Endometrial microvascular endothelial cells (primary cell): ENCODE measurements around the gene OXSR1. TPM values are rescaled to one million over a fixed set of nuclear protein-coding genes. Genes with fewer than 3 reads are reported as not detected.

Experiments
- in situ Hi-C: cut with HindIII; loops from 2 replicates; pipeline ENCODE4 v1.10.0; 2017; ENCODE audit warnings: low sequenced_read_pairs, low pct_unique_long_range_greater_than_20kb; ENCODE audit errors: inconsistent ontology term
- total RNA-seq: library from RNA; depleted of rRNA; stranded (reverse); fragments of >200 nt; gene quantifications from one replicate; pipeline ENCODE4 v1.2.3, GENCODE V29; 2015; ENCODE audit errors: inconsistent ontology term

Gene OXSR1
- total RNA-seq, 1 donor from 2014 or later = 31.7 TPM

- in situ Hi-C loops = loop anchor here (25.0 kb wide), 1 partner anchor 111 kb away; no protein-coding TSS in a partner anchor
These were observed 39.0 kb upstream of the OXSR1 start for GRCh38 chr3:38126121-38126892.

- in situ Hi-C loops = loop anchor here (25.0 kb wide), 1 partner anchor 110 kb away; no protein-coding TSS in a partner anchor
These were observed 37.6 kb upstream of the OXSR1 start for GRCh38 chr3:38127611-38128302.

- in situ Hi-C loops = loop anchor here (25.0 kb wide), 1 partner anchor 109 kb away; no protein-coding TSS in a partner anchor
These were observed 37.1 kb upstream of the OXSR1 start for GRCh38 chr3:38128303-38128655.

GRCh38 chr3:38129058-38129457 lies 36.3 kb upstream of the OXSR1 start:
- in situ Hi-C loops = loop anchor here (25.0 kb wide), 1 partner anchor 108 kb away; no protein-coding TSS in a partner anchor

GRCh38 chr3:38130631-38131065 lies 34.7 kb upstream of the OXSR1 start:
- in situ Hi-C loops = loop anchor here (25.0 kb wide), 1 partner anchor 107 kb away; no protein-coding TSS in a partner anchor

GRCh38 chr3:38131621-38132369 lies 33.5 kb upstream of the OXSR1 start:
- in situ Hi-C loops = loop anchor here (25.0 kb wide), 1 partner anchor 106 kb away; no protein-coding TSS in a partner anchor

- in situ Hi-C loops = loop anchor here (25.0 kb wide), 1 partner anchor 104 kb away; no protein-coding TSS in a partner anchor
These were observed 32.2 kb upstream of the OXSR1 start for GRCh38 chr3:38133209-38133556.

- in situ Hi-C loops = loop anchor here (25.0 kb wide), 1 partner anchor 104 kb away; no protein-coding TSS in a partner anchor
These were observed 31.6 kb upstream of the OXSR1 start for GRCh38 chr3:38133557-38134405.

GRCh38 chr3:38134517-38135143 lies 30.7 kb upstream of the OXSR1 start:
- in situ Hi-C loops = loop anchor here (25.0 kb wide), 1 partner anchor 103 kb away; no protein-coding TSS in a partner anchor

GRCh38 chr3:38135621-38136277 lies 29.6 kb upstream of the OXSR1 start:
- in situ Hi-C loops = loop anchor here (25.0 kb wide), 1 partner anchor 102 kb away; no protein-coding TSS in a partner anchor

GRCh38 chr3:38136393-38136776 lies 29.0 kb upstream of the OXSR1 start:
- in situ Hi-C loops = loop anchor here (25.0 kb wide), 1 partner anchor 101 kb away; no protein-coding TSS in a partner anchor

- in situ Hi-C loops = loop anchor here (25.0 kb wide), 1 partner anchor 100 kb away; no protein-coding TSS in a partner anchor
These were observed 28.3 kb upstream of the OXSR1 start, which contains the start of gene ACAA1 for GRCh38 chr3:38136777-38137614. TSS of gene ACAA1 (minus strand) at chr3:38137127. CDS start at chr3:38137035, 92 bp downstream.

GRCh38 chr3:38137615-38138348 lies 27.6 kb upstream of the OXSR1 start:
- in situ Hi-C loops = loop anchor here (25.0 kb wide), 1 partner anchor 100 kb away; no protein-coding TSS in a partner anchor

- in situ Hi-C loops = loop anchor here (25.0 kb wide), 1 partner anchor 99 kb away; no protein-coding TSS in a partner anchor
These were observed 26.8 kb upstream of the OXSR1 start, which contains the start of gene MYD88 for GRCh38 chr3:38138349-38139190. TSS of gene MYD88 (plus strand) at chr3:38138661. CDS start at chr3:38138701, 40 bp downstream.
